ENCODE measurements around the gene ABLIM2.

DNA sequence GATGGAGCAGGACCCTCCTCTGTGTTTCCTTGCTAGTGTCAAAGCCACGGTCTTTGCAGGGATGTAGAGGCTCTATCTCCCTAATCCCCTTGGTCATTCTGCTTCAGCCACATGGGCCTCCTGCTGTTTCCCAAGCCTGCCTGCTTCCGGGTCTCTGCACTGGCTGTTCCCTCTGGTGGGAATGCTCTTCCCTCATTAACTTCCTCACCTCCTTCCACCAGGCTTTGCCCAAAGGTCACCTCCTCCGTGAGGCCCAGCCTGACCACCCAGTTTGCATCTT lies 56.6 kb downstream of the ABLIM2 start:
- TF ChIP-seq POLR2AphosphoS5 (IDR thresholded peaks at IDR 0.05) (no peak), EP300 (conservative IDR thresholded peaks at IDR 0.05; ENCODE audit: poor library complexity, severe bottlenecking) (no peak), TAF1 (IDR thresholded peaks at IDR 0.05; ENCODE audit: low read depth) (no peak), EZH2 (IDR thresholded peaks at IDR 0.05; ENCODE audit: borderline replicate concordance, insufficient read depth, low read length, poor library complexity, severe bottlenecking) (no peak), MXI1 (conservative IDR thresholded peaks at IDR 0.05; ENCODE audit: poor library complexity, severe bottlenecking) (no peak)
- TF ChIP-seq, protein P1, sequence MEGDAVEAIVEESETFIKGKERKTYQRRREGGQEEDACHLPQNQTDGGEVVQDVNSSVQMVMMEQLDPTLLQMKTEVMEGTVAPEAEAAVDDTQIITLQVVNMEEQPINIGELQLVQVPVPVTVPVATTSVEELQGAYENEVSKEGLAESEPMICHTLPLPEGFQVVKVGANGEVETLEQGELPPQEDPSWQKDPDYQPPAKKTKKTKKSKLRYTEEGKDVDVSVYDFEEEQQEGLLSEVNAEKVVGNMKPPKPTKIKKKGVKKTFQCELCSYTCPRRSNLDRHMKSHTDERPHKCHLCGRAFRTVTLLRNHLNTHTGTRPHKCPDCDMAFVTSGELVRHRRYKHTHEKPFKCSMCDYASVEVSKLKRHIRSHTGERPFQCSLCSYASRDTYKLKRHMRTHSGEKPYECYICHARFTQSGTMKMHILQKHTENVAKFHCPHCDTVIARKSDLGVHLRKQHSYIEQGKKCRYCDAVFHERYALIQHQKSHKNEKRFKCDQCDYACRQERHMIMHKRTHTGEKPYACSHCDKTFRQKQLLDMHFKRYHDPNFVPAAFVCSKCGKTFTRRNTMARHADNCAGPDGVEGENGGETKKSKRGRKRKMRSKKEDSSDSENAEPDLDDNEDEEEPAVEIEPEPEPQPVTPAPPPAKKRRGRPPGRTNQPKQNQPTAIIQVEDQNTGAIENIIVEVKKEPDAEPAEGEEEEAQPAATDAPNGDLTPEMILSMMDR (IDR thresholded peaks at IDR 0.05; ENCODE audit: poor library complexity, severe bottlenecking): no peak
- TF ChIP-seq, protein P2, sequence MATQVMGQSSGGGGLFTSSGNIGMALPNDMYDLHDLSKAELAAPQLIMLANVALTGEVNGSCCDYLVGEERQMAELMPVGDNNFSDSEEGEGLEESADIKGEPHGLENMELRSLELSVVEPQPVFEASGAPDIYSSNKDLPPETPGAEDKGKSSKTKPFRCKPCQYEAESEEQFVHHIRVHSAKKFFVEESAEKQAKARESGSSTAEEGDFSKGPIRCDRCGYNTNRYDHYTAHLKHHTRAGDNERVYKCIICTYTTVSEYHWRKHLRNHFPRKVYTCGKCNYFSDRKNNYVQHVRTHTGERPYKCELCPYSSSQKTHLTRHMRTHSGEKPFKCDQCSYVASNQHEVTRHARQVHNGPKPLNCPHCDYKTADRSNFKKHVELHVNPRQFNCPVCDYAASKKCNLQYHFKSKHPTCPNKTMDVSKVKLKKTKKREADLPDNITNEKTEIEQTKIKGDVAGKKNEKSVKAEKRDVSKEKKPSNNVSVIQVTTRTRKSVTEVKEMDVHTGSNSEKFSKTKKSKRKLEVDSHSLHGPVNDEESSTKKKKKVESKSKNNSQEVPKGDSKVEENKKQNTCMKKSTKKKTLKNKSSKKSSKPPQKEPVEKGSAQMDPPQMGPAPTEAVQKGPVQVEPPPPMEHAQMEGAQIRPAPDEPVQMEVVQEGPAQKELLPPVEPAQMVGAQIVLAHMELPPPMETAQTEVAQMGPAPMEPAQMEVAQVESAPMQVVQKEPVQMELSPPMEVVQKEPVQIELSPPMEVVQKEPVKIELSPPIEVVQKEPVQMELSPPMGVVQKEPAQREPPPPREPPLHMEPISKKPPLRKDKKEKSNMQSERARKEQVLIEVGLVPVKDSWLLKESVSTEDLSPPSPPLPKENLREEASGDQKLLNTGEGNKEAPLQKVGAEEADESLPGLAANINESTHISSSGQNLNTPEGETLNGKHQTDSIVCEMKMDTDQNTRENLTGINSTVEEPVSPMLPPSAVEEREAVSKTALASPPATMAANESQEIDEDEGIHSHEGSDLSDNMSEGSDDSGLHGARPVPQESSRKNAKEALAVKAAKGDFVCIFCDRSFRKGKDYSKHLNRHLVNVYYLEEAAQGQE (IDR thresholded peaks at IDR 0.05; ENCODE audit: borderline replicate concordance): no peak

Data from neural cell (in vitro differentiated cells).